ENCODE results near the gene CCDC141. TPM values are rescaled to one million over a fixed set of nuclear protein-coding genes. Genes with fewer than 3 reads are reported as not detected.

Gene CCDC141
- total RNA-seq, 1 experiment from 2014 or later, result 0.30 TPM

DNA sequence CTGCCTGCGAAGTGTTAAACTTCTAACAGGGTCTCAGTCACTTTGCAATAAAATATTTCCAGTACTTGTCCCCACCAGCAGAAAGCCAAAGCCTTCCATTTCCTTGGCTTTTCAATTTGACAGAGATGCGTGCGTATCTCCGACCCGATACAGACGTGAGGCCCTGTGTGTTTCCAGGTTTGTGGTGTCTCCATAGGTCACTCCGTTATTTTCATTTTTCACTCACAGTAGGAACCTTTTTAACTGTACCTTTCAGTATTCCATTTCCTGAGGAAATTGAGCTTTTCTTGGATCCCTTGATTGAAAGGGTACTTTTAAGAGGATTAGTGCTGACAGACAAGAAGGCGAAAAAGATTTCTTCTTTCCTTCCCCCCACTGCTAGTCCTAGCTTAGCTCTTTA is 126.4 kb downstream of the CCDC141 start:
- Histone ChIP-seq H2AFZ (ENCODE audit: low read depth, low read length, poor library complexity, severe bottlenecking) (no peak overlapping the region), H3K27me3 (ENCODE audit: insufficient read depth, low read length) (no peaks in the 10 kb centered on the region), H3K9ac (ENCODE audit: low read length) (no peak overlapping the region), H3K4me2 (ENCODE audit: low read length) (no peak overlapping the region), H3K27ac (ENCODE audit: low read depth, low read length) (no peak overlapping the region), H3K4me1 (ENCODE audit: control insufficient read depth in 1 of 2, insufficient read depth in 2 of 2, low read length in 2 of 2) (no peaks in the 10 kb centered on the region), H3K36me3 (ENCODE audit: control insufficient read depth in 1 of 2, insufficient read depth in 2 of 2, low read length in 2 of 2) (no peaks in the 10 kb centered on the region), H4K20me1 (ENCODE audit: insufficient read depth) (no peaks in the 10 kb centered on the region), H3K9me3 (ENCODE audit: control insufficient read depth in 1 of 2, insufficient read depth in 1 of 2, low read depth in 1 of 2, low read length in 2 of 2) (no peaks in the 10 kb centered on the region), H3K4me3 (replicated peaks in 1 of 2; ENCODE audit: low read depth in 1 of 2, low read length in 2 of 2) (no peak overlapping the region), H3K9me2 (ENCODE audit: insufficient read depth) (no peaks in the 10 kb centered on the region), H3K79me2 (ENCODE audit: insufficient read depth, low read length) (no peaks in the 10 kb centered on the region)
- intact Hi-C loops (cut with micrococcal nuclease), result no loop called here
- BruUV-seq (replicated peaks), result no TSS peak
- CTCF ChIA-PET, result no interaction called here
- TF ChIP-seq CEBPB (IDR thresholded peaks at IDR 0.05; ENCODE audit: low read depth) (no peak), POLR2A (IDR thresholded peaks at IDR 0.05; ENCODE audit: borderline replicate concordance, extremely low read depth, insufficient read depth, insufficient read length) (no peak), SIN3A (IDR thresholded peaks at IDR 0.05; ENCODE audit: low read depth) (no peak), RAD21 (IDR thresholded peaks at IDR 0.05; ENCODE audit: low read depth) (no peak), SP1 (IDR thresholded peaks at IDR 0.05; ENCODE audit: low read depth) (no peak), EZH2phosphoT487 (IDR thresholded peaks at IDR 0.05; ENCODE audit: borderline replicate concordance) (no peak), TCF7L2 (IDR thresholded peaks at IDR 0.05; ENCODE audit: borderline replicate concordance, extremely low read depth, insufficient read depth, insufficient read length) (no peak), YY1 (IDR thresholded peaks at IDR 0.05; ENCODE audit: extremely low read depth, insufficient replicate concordance, low read depth, low read length) (no peak), POLR2AphosphoS5 (IDR thresholded peaks at IDR 0.05; ENCODE audit: low read depth, low read length) (no peak), SRF (IDR thresholded peaks at IDR 0.05; ENCODE audit: low read depth) (no peak), ZFX (IDR thresholded peaks at IDR 0.05) (no peak), CTCF (IDR thresholded peaks at IDR 0.05 in 2 of 3, conservative IDR thresholded peaks at IDR 0.05 in 1 of 3; ENCODE audit: borderline replicate concordance in 1 of 3, insufficient read depth in 1 of 3, low read depth in 2 of 3, low read length in 2 of 3) (no peak), EZH2 (IDR thresholded peaks at IDR 0.05) (no peak), CBX3 (IDR thresholded peaks at IDR 0.05; ENCODE audit: low read depth) (no peak), ZNF274 (IDR thresholded peaks at IDR 0.05; ENCODE audit: low read depth, low read length) (no peak), ELF1 (IDR thresholded peaks at IDR 0.05; ENCODE audit: borderline replicate concordance, low read depth) (no peak), FOSL1 (IDR thresholded peaks at IDR 0.05; ENCODE audit: low read depth) (no peak), JUND (IDR thresholded peaks at IDR 0.05) (no peak)
- TF ChIP-seq, protein P1, sequence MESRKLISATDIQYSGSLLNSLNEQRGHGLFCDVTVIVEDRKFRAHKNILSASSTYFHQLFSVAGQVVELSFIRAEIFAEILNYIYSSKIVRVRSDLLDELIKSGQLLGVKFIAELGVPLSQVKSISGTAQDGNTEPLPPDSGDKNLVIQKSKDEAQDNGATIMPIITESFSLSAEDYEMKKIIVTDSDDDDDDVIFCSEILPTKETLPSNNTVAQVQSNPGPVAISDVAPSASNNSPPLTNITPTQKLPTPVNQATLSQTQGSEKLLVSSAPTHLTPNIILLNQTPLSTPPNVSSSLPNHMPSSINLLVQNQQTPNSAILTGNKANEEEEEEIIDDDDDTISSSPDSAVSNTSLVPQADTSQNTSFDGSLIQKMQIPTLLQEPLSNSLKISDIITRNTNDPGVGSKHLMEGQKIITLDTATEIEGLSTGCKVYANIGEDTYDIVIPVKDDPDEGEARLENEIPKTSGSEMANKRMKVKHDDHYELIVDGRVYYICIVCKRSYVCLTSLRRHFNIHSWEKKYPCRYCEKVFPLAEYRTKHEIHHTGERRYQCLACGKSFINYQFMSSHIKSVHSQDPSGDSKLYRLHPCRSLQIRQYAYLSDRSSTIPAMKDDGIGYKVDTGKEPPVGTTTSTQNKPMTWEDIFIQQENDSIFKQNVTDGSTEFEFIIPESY (IDR thresholded peaks at IDR 0.05; ENCODE audit: extremely low read depth, insufficient replicate concordance, low read length), result no peak
- TF ChIP-seq, protein P2, sequence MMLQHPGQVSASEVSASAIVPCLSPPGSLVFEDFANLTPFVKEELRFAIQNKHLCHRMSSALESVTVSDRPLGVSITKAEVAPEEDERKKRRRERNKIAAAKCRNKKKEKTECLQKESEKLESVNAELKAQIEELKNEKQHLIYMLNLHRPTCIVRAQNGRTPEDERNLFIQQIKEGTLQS (IDR thresholded peaks at IDR 0.05), result no peak
- POLR2A ChIA-PET, result no interaction called here
- DNase-seq (ENCODE audit: low read depth, low spot score), result no peak
- RAD21 ChIA-PET (ENCODE audit: low non-redundant PET in 1 of 2, low total read pairs in 2 of 2, uncharacterized antibody in 2 of 2, unreplicated experiment in 2 of 2), result no interaction called here
- no peak for ATAC-seq

Measured in HCT116 (cell line).